Thymus (tissue), 11 donors: ENCODE measurements around the gene UQCC2. TPM values are rescaled to one million over a fixed set of nuclear protein-coding genes. Genes with fewer than 3 reads are reported as not detected.

Experiments
- DNase-seq, 9 donors: peaks; one replicate each; pipeline ENCODE4 v3.0.0-alpha.2; 2013; ENCODE audit warnings: low spot score in 9 of 9, low read depth in 6 of 9, missing footprints in 1 of 9
- H3K27ac ChIP-seq, 2 donors: one replicate each; pipeline ENCODE4 v1.5.1; 2013; ENCODE audit warnings: control low read depth in 1 of 2, low read depth in 1 of 2, low read length in 1 of 2, mild to moderate bottlenecking in 1 of 2, moderate library complexity in 1 of 2
- H3K27me3 ChIP-seq, 2 donors: one replicate each; pipeline ENCODE4 v1.5.1; 2013; ENCODE audit warnings: low read length in 1 of 2; ENCODE audit not compliant: control insufficient read depth in 2 of 2, insufficient read depth in 1 of 2
- H3K36me3 ChIP-seq, 2 donors: one replicate each; pipeline ENCODE4 v1.5.1; 2013; ENCODE audit warnings: low read length in 1 of 2, mild to moderate bottlenecking in 1 of 2, moderate library complexity in 1 of 2; ENCODE audit not compliant: control insufficient read depth in 2 of 2, insufficient read depth in 2 of 2
- H3K4me1 ChIP-seq, 2 donors: one replicate each; pipeline ENCODE4 v1.5.1; 2013; ENCODE audit warnings: low read length in 2 of 2; ENCODE audit not compliant: control insufficient read depth in 2 of 2, insufficient read depth in 2 of 2
- H3K4me3 ChIP-seq, 2 donors: one replicate each; pipeline ENCODE4 v1.5.1; 2013; ENCODE audit warnings: low read length in 2 of 2, control low read depth in 1 of 2, mild to moderate bottlenecking in 1 of 2
- H3K9me3 ChIP-seq, 2 donors: one replicate each; pipeline ENCODE4 v1.5.1; 2013; ENCODE audit warnings: low read length in 1 of 2, mild to moderate bottlenecking in 1 of 2; ENCODE audit not compliant: control insufficient read depth in 2 of 2, insufficient read depth in 1 of 2
- WGBS: extraction: QIAGEN DNeasy Blood & Tissue Kit; methylation state at CpG from one replicate; pipeline ENCODE4 v1.1.7; 2013; 5-methylcytosine and 5-hydroxymethylcytosine counted together
- polyA plus RNA-seq: library from polyadenylated mRNA; stranded (reverse); fragments of 200-250 nt; gene quantifications from one replicate; pipeline ENCODE4 v1.2.3, GENCODE V29; 2013
- total RNA-seq: library from RNA; stranded (reverse); fragments of 120-200 nt; gene quantifications from one replicate; pipeline ENCODE4 v1.2.4, GENCODE V29; 2013
- donor health status: healthy.

Gene UQCC2
- total and polyA plus RNA-seq, 2 donors = 67.3 to 88.4 TPM

GRCh38 chr6:33730611-33731010 lies 19.1 kb upstream of the UQCC2 start:
- Histone ChIP-seq H3K4me3 (no peak overlapping the region), H3K27ac (no peak overlapping the region), H3K27me3 (peaks cover 0 to 6% of the 10 kb centered on the region in 2 donors), H3K36me3 (no peaks in the 10 kb centered on the region), H3K4me1 (no peaks in the 10 kb centered on the region), H3K9me3 (no peaks in the 10 kb centered on the region)
- 96% methylated on average over 10 of the region's 10 CpGs for WGBS
- no peak for DNase-seq

GRCh38 chr6:33729059-33729458 lies 17.6 kb upstream of the UQCC2 start:
- DNase-seq = no peak

DNA sequence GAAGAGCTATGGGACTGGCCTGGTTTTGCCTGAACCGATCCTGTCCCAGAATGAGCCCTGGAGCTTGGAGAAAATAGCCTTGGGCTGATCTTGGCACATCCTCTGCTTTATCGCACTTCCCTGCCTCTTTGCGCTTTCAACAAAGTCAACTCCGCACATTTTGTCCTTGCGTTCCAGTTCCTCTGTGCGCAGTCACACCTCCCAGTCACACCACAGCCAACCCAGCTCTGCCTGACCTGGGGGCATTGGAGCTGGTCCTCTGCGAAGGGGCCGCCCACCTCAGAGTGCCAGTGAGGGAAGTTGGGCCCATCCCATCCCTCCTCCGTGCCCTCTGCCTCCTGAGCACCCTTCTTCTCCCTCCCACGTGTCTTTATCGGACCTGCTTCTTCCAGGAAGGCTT lies 16.9 kb upstream of the UQCC2 start:
- no peak for DNase-seq
- Histone ChIP-seq H3K9me3 (no peaks in the 10 kb centered on the region), H3K4me1 (peaks cover 0 to 3% of the 10 kb centered on the region in 2 donors), H3K27ac (no peak overlapping the region), H3K36me3 (no peaks in the 10 kb centered on the region), H3K4me3 (no peak overlapping the region), H3K27me3 (peaks cover 0 to 14% of the 10 kb centered on the region in 2 donors)
- WGBS = 91% methylated on average over 11 of the region's 11 CpGs

More at GRCh38 chr6:33729059-33729458, 17.6 kb upstream of the UQCC2 start:
- H3K27me3 ChIP-seq = peaks cover 0 to 9% of the 10 kb centered on the region in 2 donors
- H3K4me1 ChIP-seq = peaks cover 0 to 3% of the 10 kb centered on the region in 2 donors
- H3K4me3 ChIP-seq = no peak overlapping the region
- no peaks in the 10 kb centered on the region for H3K36me3 ChIP-seq
- H3K9me3 ChIP-seq = no peaks in the 10 kb centered on the region
- no peak overlapping the region for H3K27ac ChIP-seq
- 92% methylated on average over 6 of the region's 6 CpGs for WGBS

DNA sequence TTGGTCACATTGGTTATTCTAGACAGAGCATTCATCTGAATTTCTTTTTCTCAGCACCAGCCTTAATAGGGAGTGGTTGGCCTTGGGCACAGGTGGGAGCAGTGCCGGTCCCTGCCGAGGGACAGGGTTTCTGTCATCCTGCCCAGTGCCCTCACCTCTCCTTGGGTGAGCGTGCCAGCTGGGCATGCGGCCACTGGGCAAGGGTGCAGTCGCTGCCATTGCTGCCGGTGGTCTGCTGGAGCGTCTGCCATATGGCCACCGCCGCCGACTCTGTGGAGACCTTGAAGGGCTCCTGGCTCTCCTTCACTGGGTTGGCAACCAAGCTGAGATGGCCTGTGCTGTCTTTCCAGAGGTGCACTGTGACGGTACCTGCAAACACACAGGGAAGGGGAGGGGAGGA lies 16.4 kb upstream of the UQCC2 start:
- H3K4me3 ChIP-seq = no peak overlapping the region
- no peak overlapping the region for H3K27ac ChIP-seq
- peaks cover 0 to 14% of the 10 kb centered on the region in 2 donors for H3K27me3 ChIP-seq

DNA sequence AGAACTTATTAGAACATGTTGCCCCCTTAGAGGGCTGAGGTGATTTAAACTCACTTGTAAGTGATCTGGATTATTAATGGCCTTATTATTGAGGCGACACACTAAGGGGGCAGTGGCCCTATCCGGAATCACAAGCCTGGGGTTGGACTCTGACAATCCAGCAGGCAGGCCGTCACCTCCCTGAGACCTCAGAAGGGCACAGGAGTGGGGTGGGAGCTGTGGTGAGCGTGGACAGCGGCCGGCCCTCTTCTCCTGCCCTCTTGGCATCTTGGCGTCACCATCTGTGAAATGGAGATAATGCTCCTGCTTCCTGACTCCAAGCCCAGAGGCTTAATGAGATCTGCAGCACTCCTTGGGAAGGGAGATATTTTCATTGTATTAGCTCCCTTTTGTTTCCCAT lies 15.6 kb upstream of the UQCC2 start:
- 96% methylated on average over 7 of the region's 7 CpGs for WGBS
- Histone ChIP-seq H3K27me3 (peaks cover 0 to 22% of the 10 kb centered on the region in 2 donors), H3K4me1 (peaks cover 0 to 3% of the 10 kb centered on the region in 2 donors), H3K27ac (no peak overlapping the region), H3K4me3 (no peak overlapping the region), H3K9me3 (no peaks in the 10 kb centered on the region), H3K36me3 (no peaks in the 10 kb centered on the region)
- no peak for DNase-seq

More for the DNA sequence above, 16.4 kb upstream of the UQCC2 start:
- DNase-seq = no peak
- 94% methylated on average over 11 of the region's 11 CpGs for WGBS
- Histone ChIP-seq H3K4me1 (peaks cover 0 to 3% of the 10 kb centered on the region in 2 donors), H3K36me3 (no peaks in the 10 kb centered on the region), H3K9me3 (no peaks in the 10 kb centered on the region)

GRCh38 chr6:33726696-33727095 lies 15.2 kb upstream of the UQCC2 start:
- DNase-seq = no peak
- WGBS = 90% methylated on average over 15 of the region's 15 CpGs
- Histone ChIP-seq H3K4me3 (no peak overlapping the region), H3K9me3 (no peaks in the 10 kb centered on the region), H3K36me3 (no peaks in the 10 kb centered on the region), H3K27ac (no peak overlapping the region), H3K4me1 (peaks cover 0 to 3% of the 10 kb centered on the region in 2 donors), H3K27me3 (peaks cover 0 to 22% of the 10 kb centered on the region in 2 donors)

DNA sequence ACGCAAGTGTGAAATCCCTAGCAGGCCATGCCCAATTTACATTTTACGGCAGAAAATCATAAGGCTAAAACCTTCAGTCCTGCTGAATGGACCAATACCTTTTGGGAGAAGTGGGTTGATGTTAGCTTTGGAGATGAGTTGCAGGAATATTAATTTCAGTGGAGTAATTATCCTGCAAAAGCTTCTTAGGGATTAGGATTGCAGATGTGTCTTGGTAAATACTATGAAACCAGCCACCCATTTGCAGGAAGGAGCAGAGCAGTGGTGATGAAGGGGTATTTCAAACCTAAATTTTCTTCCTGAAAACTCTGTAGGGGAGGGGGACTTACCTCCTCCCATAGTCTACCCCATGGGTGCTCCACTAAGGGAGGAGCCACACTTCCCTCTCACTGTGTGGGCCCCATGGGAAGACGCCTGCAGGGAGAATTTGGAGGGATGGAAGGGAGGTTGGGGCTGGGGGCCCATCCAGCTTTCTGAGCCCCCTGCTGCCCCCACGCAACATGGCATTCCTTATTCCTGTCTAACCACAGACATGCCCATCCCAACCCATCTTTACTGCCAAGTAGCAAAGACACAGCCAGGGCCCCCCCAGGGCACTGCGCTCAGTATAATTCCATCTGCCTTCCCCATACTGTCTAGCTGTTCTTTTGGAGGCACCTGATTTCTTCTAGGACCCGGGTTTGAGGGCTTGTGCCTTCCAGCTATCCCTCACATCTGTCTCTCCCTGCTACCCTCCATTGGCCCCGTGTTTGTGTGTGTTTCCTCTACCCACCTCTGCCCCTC lies 14.6 kb upstream of the UQCC2 start:
- H3K4me1 ChIP-seq = peaks cover 0 to 3% of the 10 kb centered on the region in 2 donors
- H3K36me3 ChIP-seq = no peaks in the 10 kb centered on the region
- no peak overlapping the region for H3K27ac ChIP-seq
- H3K27me3 ChIP-seq = peaks cover 0 to 22% of the 10 kb centered on the region in 2 donors
- WGBS = 87% methylated on average over 7 of the region's 7 CpGs
- no peak for DNase-seq
- no peaks in the 10 kb centered on the region for H3K9me3 ChIP-seq
- H3K4me3 ChIP-seq = no peak overlapping the region

- Histone ChIP-seq H3K27me3 (peaks cover 0 to 25% of the 10 kb centered on the region in 2 donors), H3K4me3 (no peak overlapping the region), H3K4me1 (peaks cover 0 to 3% of the 10 kb centered on the region in 2 donors), H3K27ac (no peak overlapping the region), H3K36me3 (no peaks in the 10 kb centered on the region), H3K9me3 (no peaks in the 10 kb centered on the region)
- no peak for DNase-seq
- WGBS = 96% methylated on average over 14 of the region's 14 CpGs
These were observed 13.7 kb upstream of the UQCC2 start for GRCh38 chr6:33725222-33725621.

DNA sequence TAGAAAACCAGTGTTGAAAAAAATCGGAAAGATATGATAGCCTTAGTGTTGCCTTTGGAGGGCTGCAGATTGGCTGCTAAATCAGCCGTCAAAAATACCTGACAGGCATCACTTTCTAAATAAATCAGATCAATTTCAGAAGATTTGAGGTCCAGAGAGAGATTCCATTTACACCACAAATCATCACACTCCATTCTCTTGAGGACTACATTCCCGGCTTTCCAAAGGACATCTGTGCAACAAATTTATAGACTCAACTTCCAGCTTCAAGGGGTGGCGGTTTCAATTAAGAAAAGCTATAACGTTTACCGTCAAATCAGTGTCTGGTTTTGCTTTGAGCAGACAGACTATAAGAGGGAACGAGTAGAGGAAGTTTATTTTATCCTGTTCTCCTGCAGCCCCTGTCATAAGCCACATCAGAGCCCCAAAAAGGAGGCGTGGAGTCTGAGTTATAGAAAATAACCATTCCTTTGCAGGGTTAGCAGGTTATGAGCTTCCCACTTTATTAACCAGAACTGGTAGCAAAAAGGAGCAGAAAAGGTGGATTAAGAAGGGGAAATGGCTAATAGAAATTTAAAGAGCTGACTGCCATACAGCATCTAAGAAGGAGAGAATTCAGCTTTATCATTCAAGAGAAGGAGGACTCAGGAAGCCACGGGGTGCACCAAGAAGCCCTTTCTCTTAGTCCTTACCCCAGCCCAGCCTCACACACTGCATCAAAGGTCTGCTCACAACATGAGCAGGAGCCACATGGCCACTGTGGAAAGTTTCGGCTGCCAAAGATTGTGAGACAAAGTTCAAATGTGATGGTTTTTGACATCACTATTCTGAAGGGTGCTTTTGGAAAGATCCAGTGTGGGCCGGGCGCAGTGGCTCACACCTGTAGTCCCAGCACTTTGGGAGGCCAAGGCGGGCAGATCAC lies 12.9 kb upstream of the UQCC2 start:
- Histone ChIP-seq H3K4me3 (no peak overlapping the region), H3K27me3 (peaks cover 0 to 26% of the 10 kb centered on the region in 2 donors), H3K27ac (no peak overlapping the region), H3K9me3 (no peaks in the 10 kb centered on the region), H3K36me3 (no peaks in the 10 kb centered on the region), H3K4me1 (peaks cover 0 to 3% of the 10 kb centered on the region in 2 donors)
- 62% methylated on average over 13 of the region's 13 CpGs for WGBS
- peak in 1 of 9 donors; percentile 44 for DNase-seq
